ENCODE data around the gene WDR26.

DNA sequence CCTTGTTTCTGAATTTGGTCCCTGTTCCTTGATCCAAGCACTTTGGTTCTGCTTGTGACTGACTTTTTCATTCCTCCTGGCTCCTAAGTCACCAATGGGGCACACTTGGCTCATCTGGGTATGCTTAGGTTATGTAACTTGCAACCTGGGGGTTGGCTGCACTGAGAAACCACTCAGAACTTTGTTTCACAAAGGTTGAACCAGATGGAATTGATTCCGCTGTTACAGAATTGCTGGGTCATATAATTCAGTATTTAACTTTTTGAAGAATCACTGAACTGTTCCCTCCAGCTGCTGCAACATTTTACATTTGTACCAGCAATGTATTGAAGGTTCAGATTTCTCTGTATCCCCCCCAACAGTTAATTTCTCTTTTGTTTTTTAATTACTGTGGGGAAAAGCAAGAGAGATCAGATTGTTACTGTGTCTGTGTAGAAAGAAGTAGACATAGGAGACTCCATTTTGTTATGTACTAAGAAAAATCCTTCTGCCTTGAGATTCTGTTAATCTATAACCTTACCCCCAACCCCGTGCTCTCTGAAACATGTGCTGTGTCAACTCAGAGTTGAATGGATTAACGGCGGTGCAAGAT lies 95.1 kb downstream of the WDR26 start:
- TF ChIP-seq POLR2A (IDR thresholded peaks at IDR 0.05; ENCODE audit: low read depth, low read length) (no peak), MXI1 (IDR thresholded peaks at IDR 0.05; ENCODE audit: borderline replicate concordance, low read depth, low read length) (no peak), RAD21 (IDR thresholded peaks at IDR 0.05; ENCODE audit: low read length) (no peak), RFX5 (IDR thresholded peaks at IDR 0.05; ENCODE audit: low read depth, low read length) (no peak), CEBPB (IDR thresholded peaks at IDR 0.05; ENCODE audit: low read depth, low read length) (no peak), MAFK (IDR thresholded peaks at IDR 0.05; ENCODE audit: low read depth, low read length) (no peak), CHD1 (IDR thresholded peaks at IDR 0.05; ENCODE audit: low read depth, low read length) (no peak), SMC3 (IDR thresholded peaks at IDR 0.05; ENCODE audit: low read depth, low read length) (no peak), FOS (IDR thresholded peaks at IDR 0.05; ENCODE audit: low read depth, low read length) (no peak), MAZ (IDR thresholded peaks at IDR 0.05; ENCODE audit: borderline replicate concordance, low read depth, low read length) (no peak)
- TF ChIP-seq, protein P1, sequence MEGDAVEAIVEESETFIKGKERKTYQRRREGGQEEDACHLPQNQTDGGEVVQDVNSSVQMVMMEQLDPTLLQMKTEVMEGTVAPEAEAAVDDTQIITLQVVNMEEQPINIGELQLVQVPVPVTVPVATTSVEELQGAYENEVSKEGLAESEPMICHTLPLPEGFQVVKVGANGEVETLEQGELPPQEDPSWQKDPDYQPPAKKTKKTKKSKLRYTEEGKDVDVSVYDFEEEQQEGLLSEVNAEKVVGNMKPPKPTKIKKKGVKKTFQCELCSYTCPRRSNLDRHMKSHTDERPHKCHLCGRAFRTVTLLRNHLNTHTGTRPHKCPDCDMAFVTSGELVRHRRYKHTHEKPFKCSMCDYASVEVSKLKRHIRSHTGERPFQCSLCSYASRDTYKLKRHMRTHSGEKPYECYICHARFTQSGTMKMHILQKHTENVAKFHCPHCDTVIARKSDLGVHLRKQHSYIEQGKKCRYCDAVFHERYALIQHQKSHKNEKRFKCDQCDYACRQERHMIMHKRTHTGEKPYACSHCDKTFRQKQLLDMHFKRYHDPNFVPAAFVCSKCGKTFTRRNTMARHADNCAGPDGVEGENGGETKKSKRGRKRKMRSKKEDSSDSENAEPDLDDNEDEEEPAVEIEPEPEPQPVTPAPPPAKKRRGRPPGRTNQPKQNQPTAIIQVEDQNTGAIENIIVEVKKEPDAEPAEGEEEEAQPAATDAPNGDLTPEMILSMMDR (conservative IDR thresholded peaks at IDR 0.05; ENCODE audit: low read depth, low read length) = no peak
- TF ChIP-seq, protein P2, sequence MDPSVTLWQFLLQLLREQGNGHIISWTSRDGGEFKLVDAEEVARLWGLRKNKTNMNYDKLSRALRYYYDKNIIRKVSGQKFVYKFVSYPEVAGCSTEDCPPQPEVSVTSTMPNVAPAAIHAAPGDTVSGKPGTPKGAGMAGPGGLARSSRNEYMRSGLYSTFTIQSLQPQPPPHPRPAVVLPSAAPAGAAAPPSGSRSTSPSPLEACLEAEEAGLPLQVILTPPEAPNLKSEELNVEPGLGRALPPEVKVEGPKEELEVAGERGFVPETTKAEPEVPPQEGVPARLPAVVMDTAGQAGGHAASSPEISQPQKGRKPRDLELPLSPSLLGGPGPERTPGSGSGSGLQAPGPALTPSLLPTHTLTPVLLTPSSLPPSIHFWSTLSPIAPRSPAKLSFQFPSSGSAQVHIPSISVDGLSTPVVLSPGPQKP (IDR thresholded peaks at IDR 0.05; ENCODE audit: borderline replicate concordance, low read depth, low read length) = no peak
- TF ChIP-seq, protein P3, sequence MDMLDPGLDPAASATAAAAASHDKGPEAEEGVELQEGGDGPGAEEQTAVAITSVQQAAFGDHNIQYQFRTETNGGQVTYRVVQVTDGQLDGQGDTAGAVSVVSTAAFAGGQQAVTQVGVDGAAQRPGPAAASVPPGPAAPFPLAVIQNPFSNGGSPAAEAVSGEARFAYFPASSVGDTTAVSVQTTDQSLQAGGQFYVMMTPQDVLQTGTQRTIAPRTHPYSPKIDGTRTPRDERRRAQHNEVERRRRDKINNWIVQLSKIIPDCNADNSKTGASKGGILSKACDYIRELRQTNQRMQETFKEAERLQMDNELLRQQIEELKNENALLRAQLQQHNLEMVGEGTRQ (IDR thresholded peaks at IDR 0.05; ENCODE audit: low read depth, low read length) = no peak
